Right lobe of liver (tissue), 6 donors: ENCODE data around the gene CABP2. TPM values are rescaled to one million over a fixed set of nuclear protein-coding genes. Genes with fewer than 3 reads are reported as not detected.

Experiments used
- ATAC-seq, 4 donors: fragments of 200-7000 bp; cut with Tn5 transposase; one replicate each; pipeline ENCODE4 v1.9.1; 2020; ENCODE audit warnings: mild to moderate bottlenecking in 4 of 4, moderate library complexity in 4 of 4
- DNase-seq, 3 donors: peaks; one replicate each; pipeline ENCODE4 v3.0.0-alpha.2; 2020
- H3K27ac ChIP-seq, 3 donors: fragments of 200-600 bp; one replicate each; pipeline ENCODE4 v1.8.0; 2022
- H3K27me3 ChIP-seq, 2 donors: fragments of 200-600 bp; one replicate each; pipeline ENCODE4 v1.8.0; 2022
- H3K36me3 ChIP-seq, 4 donors: fragments of 200-600 bp; sonication (generic) in 1 of 4; one replicate each; pipeline versions ENCODE4 v1.5.1 to v1.8.0; 2017 to 2022; ENCODE audit warnings: control low read depth in 1 of 4
- H3K4me1 ChIP-seq, 4 donors: fragments of 200-600 bp; sonication (generic) in 1 of 4; one replicate each; pipeline versions ENCODE4 v1.5.1 to v1.8.0; 2017 to 2022; ENCODE audit warnings: control low read depth in 1 of 4
- H3K4me3 ChIP-seq, 3 donors: fragments of 200-600 bp; one replicate each; pipeline ENCODE4 v1.8.0; 2022
- H3K9me3 ChIP-seq, 4 donors: fragments of 200-600 bp; sonication (generic) in 1 of 4; one replicate each; pipeline versions ENCODE4 v1.5.1 to v1.8.0; 2017 to 2022; ENCODE audit warnings: control low read depth in 1 of 4
- POLR2A ChIP-seq: fragments of 450-650 bp; IDR thresholded peaks from one replicate; pipeline ENCODE4 v1.6.1; 2017; ENCODE audit warnings: antibody characterized with exemption, mild to moderate bottlenecking
- WGBS: methylation state at CpG from one replicate; pipeline ENCODE4 v1.1.6; 2018; ENCODE audit warnings: low coverage, low lambda C conversion rate; ENCODE audit not compliant: insufficient coverage; ENCODE audit errors: missing lambda C conversion rate; 5-methylcytosine and 5-hydroxymethylcytosine counted together
- intact Hi-C, 2 donors: fragments of 100-400 bp; cut with DNase I; formaldehyde crosslinking; loops; one replicate each; pipeline versions ENCODE4 v1.11.2 to v1.14.1; 2022
- total RNA-seq, 6 experiments: library from RNA; depleted of rRNA in 2 of 6; stranded (reverse); fragments of >200 nt in 2 of 6; fragmentation: NEBNext Ultra II Directional in 3 of 6; extraction: Animal tissue kit (Norgen Biotek cat#: 25700) in 3 of 6; gene quantifications; one replicate each; pipeline versions ENCODE4 v1.1.0 to v1.2.4, GENCODE V29; 2016 to 2023
- TF ChIP-seq, protein P1 (sequence below), 4 donors: fragments of 200-600 bp in 3 of 4; fragments of 450-650 bp in 1 of 4; IDR thresholded peaks; one replicate each; pipeline versions ENCODE4 v1.5.1 to v1.8.0; 2016 to 2022; ENCODE audit warnings: antibody characterized with exemption in 4 of 4, mild to moderate bottlenecking in 2 of 4
- donor health status: DM: no; HTN: yes; CAD: no.
- donor health status: DM: no; HTN: no; CAD: no.
- donor health status: DM: no; HTN: no; CAD: no.
- donor health status: DM: no; HTN: yes; CAD: no.
- donor health status: DM: no; HTN: yes; CAD: no.

The CABP2 gene
- total RNA-seq, 6 experiments from 2014 or later = not detected

DNA sequence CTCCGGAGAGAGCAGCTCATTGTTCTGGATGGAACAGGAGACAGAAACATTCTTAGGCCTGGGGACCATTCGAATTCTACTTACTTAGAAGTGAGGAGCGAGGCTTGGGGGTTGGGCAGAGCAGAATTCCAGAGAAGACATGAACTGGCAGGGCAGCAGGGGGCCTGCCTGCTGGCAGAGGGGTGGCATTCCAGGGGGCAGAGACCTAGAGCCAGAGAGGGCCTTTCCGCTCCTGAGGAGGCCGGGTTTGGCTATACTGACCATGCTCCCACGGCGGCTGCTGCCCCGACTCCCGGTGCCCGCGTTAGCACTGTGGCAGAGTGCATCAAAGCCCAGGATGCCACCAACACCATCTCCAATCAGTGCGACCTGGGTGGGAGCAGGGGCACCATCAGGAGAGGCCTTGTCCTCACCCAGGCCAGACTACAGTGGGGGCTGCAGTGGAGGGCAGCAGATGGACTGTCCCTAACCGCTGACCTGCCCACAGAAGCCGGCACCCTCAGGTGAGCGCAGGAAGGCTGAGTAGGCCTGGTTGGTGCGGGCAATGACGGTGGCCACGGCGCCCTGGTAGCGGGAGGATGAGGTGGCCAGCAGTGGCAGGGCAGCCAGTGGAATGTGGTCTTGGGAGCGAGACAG, 25.5 kb downstream of the CABP2 start:
- 100% methylated on average over 1 of the region's 21 CpGs for WGBS
- DNase-seq = no peak
- Histone ChIP-seq H3K27me3 (no peaks in the 10 kb centered on the region), H3K4me3 (no peak overlapping the region), H3K4me1 (no peaks in the 10 kb centered on the region), H3K9me3 (no peaks in the 10 kb centered on the region), H3K36me3 (peaks cover 0 to 3% (median 2%) of the 10 kb centered on the region in 4 donors), H3K27ac (no peak overlapping the region)
- no peak for TF ChIP-seq POLR2A
- TF ChIP-seq, protein P1, sequence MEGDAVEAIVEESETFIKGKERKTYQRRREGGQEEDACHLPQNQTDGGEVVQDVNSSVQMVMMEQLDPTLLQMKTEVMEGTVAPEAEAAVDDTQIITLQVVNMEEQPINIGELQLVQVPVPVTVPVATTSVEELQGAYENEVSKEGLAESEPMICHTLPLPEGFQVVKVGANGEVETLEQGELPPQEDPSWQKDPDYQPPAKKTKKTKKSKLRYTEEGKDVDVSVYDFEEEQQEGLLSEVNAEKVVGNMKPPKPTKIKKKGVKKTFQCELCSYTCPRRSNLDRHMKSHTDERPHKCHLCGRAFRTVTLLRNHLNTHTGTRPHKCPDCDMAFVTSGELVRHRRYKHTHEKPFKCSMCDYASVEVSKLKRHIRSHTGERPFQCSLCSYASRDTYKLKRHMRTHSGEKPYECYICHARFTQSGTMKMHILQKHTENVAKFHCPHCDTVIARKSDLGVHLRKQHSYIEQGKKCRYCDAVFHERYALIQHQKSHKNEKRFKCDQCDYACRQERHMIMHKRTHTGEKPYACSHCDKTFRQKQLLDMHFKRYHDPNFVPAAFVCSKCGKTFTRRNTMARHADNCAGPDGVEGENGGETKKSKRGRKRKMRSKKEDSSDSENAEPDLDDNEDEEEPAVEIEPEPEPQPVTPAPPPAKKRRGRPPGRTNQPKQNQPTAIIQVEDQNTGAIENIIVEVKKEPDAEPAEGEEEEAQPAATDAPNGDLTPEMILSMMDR (IDR thresholded peaks at IDR 0.05) = no peak
- ATAC-seq = no peak
- intact Hi-C loops = no loop called here

DNA sequence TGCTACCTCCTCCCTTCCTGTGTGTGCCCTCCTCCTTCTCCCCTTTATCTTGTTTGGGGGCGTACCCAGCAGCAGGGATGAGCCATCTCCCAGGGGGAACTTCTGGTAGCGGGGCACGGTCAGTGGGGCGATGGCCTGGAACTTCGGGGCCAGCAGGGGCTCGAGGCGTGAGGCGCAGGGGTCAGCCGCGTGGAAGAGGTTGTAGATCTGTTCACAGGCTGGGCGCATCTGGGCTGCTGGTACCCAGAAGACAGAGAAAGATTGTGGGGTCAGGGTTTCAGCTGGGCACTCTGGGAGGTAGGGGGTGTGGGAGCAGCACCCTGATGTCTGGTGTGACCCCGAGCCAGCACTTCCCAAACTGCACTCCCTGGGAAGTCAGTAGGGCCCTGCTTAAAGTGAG, 27.1 kb downstream of the CABP2 start:
- no CpG with 5 or more reads among the region's 12 CpGs for WGBS
- DNase-seq = no peak
- Histone ChIP-seq H3K27ac (no peak overlapping the region), H3K9me3 (no peaks in the 10 kb centered on the region), H3K4me1 (no peaks in the 10 kb centered on the region), H3K4me3 (no peak overlapping the region), H3K27me3 (no peaks in the 10 kb centered on the region), H3K36me3 (peaks cover 0 to 9% (median 2%) of the 10 kb centered on the region in 4 donors)
- no peak for ATAC-seq
- TF ChIP-seq, protein P1 (IDR thresholded peaks at IDR 0.05) = no peak
- TF ChIP-seq POLR2A = no peak
- intact Hi-C loops = no loop called here

DNA sequence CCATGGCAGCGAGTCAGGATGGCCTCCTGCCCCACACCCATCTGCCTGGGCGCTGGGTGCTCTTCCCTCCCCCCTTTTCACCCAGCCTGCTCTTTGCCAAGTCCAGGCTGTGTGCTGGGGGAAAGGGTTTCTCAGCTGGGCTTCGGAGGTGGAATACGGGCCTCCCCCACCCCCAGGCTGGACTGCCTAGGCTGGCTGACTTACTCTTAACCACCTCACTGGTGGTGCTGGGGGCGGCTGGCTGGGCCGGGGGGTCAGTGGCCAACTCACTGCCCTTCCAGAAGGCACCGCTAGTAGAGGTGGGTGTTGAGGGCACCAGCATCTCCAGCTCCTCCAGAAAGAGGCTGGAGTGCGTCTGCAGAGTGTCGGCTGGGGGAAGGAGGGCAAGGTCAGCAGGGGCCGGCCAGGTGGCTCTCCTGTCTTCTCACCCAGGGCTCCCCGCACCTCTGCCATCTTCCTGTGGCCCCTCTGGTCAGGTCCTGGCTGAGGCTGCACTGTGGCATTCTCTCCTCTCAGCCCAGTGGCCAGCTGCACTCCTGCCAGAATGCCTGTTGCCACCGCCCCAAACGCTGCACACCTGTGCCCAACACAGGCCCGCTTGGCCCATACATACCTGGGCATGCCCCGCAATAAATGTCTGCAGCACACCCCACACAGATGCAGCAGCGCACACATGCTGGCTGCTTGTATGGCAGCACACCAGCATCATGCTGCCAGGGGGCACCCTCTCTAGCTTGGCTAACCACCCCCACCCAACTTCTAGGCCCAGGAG, 27.8 kb downstream of the CABP2 start:
- Histone ChIP-seq H3K27ac (no peak overlapping the region), H3K9me3 (no peaks in the 10 kb centered on the region), H3K27me3 (no peaks in the 10 kb centered on the region), H3K36me3 (peaks cover 0 to 9% (median 3%) of the 10 kb centered on the region in 4 donors), H3K4me1 (no peaks in the 10 kb centered on the region), H3K4me3 (no peak overlapping the region)
- no peak for DNase-seq
- WGBS = 89% methylated on average over 5 of the region's 16 CpGs
- ATAC-seq = no peak
- intact Hi-C loops = no loop called here
- TF ChIP-seq POLR2A = no peak
- TF ChIP-seq, protein P1 (IDR thresholded peaks at IDR 0.05) = no peak

DNA sequence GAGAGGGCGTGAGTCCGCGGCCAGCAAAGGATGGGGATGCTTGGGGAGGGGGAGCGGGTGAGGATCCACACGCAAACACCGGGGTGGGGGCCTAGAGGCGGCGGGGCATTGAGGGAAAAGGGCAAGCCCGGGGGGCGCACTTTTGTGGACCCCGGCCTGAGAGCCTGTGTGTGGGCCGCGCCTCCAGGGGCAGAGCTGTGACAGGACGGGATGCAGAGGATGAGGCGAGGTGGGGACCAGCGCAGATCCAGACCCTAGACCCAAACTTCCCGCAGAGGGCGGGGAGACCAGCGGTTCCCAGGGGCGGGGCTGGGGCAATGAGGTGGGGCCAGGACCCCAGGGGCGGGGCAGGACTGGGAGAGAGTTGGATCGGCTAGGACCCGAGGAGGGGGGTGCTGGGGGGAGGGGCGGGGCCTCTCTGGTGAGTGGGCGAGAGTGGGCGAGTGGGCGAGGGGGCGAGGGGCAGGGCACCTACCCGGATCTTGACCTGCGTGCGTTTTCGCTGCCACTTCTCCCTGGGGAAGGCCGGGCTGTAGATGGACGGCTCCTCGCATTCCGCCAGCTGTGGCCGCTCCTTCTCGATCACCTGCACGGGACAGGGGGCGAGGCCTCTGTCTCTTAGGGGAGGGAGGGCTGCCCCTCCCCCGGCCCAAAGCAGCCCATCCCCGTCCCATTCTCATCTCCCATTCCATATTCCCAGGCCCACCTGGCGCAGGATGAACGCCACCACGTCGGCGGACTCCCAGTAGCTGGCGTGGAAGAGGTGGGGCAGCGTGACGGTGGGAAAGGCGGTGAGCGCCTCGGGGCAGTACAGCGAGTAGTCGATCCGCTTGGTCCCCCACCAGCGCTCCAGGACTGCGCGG, 28.6 kb downstream of the CABP2 start:
- Histone ChIP-seq H3K27ac (no peak overlapping the region), H3K36me3 (peaks cover 0 to 9% (median 3%) of the 10 kb centered on the region in 4 donors), H3K4me3 (no peak overlapping the region), H3K9me3 (no peaks in the 10 kb centered on the region), H3K4me1 (no peaks in the 10 kb centered on the region), H3K27me3 (no peaks in the 10 kb centered on the region)
- WGBS = 95% methylated on average over 23 of the region's 59 CpGs
- intact Hi-C loops = no loop called here
- DNase-seq (no peak), ATAC-seq (no peak)
- TF ChIP-seq, protein P1 (IDR thresholded peaks at IDR 0.05) = no peak
- no peak for TF ChIP-seq POLR2A
